ENCODE measurements around the gene IPMK.
"Not testable (repeated sequence)": the region's sequence is repeated elsewhere in the genome, so short reads cannot be mapped to it uniquely, and the experiment has no call there.

IPMK gene

GRCh38 chr10:58157076-58157766 lies 110.5 kb downstream of the IPMK start:
- Mint-ChIP-seq H3K36me3 (ENCODE audit: low read depth) (no peaks in the 10 kb centered on the region), H3K9me3 (no peaks in the 10 kb centered on the region), H3K4me1 (no peaks in the 10 kb centered on the region), H3K4me3 (no peak overlapping the region), H3K27me3 (ENCODE audit: low read depth) (peaks cover 4% of the 10 kb centered on the region), H3K27ac (no peak overlapping the region)
- no peak for TF ChIP-seq CTCF (IDR thresholded peaks at IDR 0.05; ENCODE audit: unreplicated experiment in 3 of 3)

- H3K4me1 Mint-ChIP-seq; H3K9me3 Mint-ChIP-seq; H3K36me3 Mint-ChIP-seq (ENCODE audit: low read depth); H3K4me3 Mint-ChIP-seq; H3K27me3 Mint-ChIP-seq (ENCODE audit: low read depth); H3K27ac Mint-ChIP-seq: not testable (repeated sequence)
These were observed 111.8 kb downstream of the IPMK start for GRCh38 chr10:58155941-58156340.

GRCh38 chr10:58153751-58154150 lies 113.9 kb downstream of the IPMK start:
- no peaks in the 10 kb centered on the region for H3K36me3 Mint-ChIP-seq (ENCODE audit: low read depth)
- no peak for TF ChIP-seq CTCF (IDR thresholded peaks at IDR 0.05; ENCODE audit: unreplicated experiment in 3 of 3)

GRCh38 chr10:58152673-58153263 lies 114.9 kb downstream of the IPMK start:
- Mint-ChIP-seq H3K36me3 (ENCODE audit: low read depth) (no peaks in the 10 kb centered on the region), H3K9me3 (no peaks in the 10 kb centered on the region), H3K27ac (no peak overlapping the region), H3K27me3 (ENCODE audit: low read depth) (peaks cover 4% of the 10 kb centered on the region), H3K4me1 (no peaks in the 10 kb centered on the region), H3K4me3 (no peak overlapping the region)
- peak; percentile 53 to 59 (median 56) for TF ChIP-seq CTCF (IDR thresholded peaks at IDR 0.05; ENCODE audit: unreplicated experiment in 3 of 3)

More at GRCh38 chr10:58153751-58154150, 113.9 kb downstream of the IPMK start:
- Mint-ChIP-seq H3K27me3 (ENCODE audit: low read depth) (peaks cover 4% of the 10 kb centered on the region), H3K4me3 (no peak overlapping the region), H3K9me3 (no peaks in the 10 kb centered on the region), H3K4me1 (no peaks in the 10 kb centered on the region), H3K27ac (no peak overlapping the region)

- H3K27me3 Mint-ChIP-seq (ENCODE audit: low read depth): peaks cover under 1% of the 10 kb centered on the region
- H3K4me3 Mint-ChIP-seq: no peak overlapping the region
- H3K9me3 Mint-ChIP-seq: no peaks in the 10 kb centered on the region
- H3K36me3 Mint-ChIP-seq (ENCODE audit: low read depth): no peaks in the 10 kb centered on the region
- TF ChIP-seq CTCF (IDR thresholded peaks at IDR 0.05; ENCODE audit: unreplicated experiment in 3 of 3): no peak
- no peaks in the 10 kb centered on the region for H3K4me1 Mint-ChIP-seq
- no peak overlapping the region for H3K27ac Mint-ChIP-seq
These were observed 117.4 kb downstream of the IPMK start for GRCh38 chr10:58150290-58150689.

- Mint-ChIP-seq H3K4me3 (no peak overlapping the region), H3K27me3 (ENCODE audit: low read depth) (peaks cover 3% of the 10 kb centered on the region), H3K9me3 (no peaks in the 10 kb centered on the region), H3K36me3 (ENCODE audit: low read depth) (no peaks in the 10 kb centered on the region), H3K4me1 (no peaks in the 10 kb centered on the region), H3K27ac (no peak overlapping the region)
- no peak for TF ChIP-seq CTCF (IDR thresholded peaks at IDR 0.05; ENCODE audit: unreplicated experiment in 3 of 3)
These were observed 123.8 kb downstream of the IPMK start for GRCh38 chr10:58143944-58144343.

Measured in nephron (organoid).